Right forelimb (tissue), 1 donor: ENCODE measurements around the gene SULT1A1.
"Not testable (repeated sequence)": the region's sequence is repeated elsewhere in the genome, so short reads cannot be mapped to it uniquely, and the experiment has no call there.

Source experiments
- DNase-seq: peaks from one replicate; pipeline ENCODE4 v3.0.0-alpha.2; 2018

The SULT1A1 gene

GRCh38 chr16:28608496-28608808, 1.4 kb downstream of the SULT1A1 start:
- DNase-seq: not testable (repeated sequence)

DNA sequence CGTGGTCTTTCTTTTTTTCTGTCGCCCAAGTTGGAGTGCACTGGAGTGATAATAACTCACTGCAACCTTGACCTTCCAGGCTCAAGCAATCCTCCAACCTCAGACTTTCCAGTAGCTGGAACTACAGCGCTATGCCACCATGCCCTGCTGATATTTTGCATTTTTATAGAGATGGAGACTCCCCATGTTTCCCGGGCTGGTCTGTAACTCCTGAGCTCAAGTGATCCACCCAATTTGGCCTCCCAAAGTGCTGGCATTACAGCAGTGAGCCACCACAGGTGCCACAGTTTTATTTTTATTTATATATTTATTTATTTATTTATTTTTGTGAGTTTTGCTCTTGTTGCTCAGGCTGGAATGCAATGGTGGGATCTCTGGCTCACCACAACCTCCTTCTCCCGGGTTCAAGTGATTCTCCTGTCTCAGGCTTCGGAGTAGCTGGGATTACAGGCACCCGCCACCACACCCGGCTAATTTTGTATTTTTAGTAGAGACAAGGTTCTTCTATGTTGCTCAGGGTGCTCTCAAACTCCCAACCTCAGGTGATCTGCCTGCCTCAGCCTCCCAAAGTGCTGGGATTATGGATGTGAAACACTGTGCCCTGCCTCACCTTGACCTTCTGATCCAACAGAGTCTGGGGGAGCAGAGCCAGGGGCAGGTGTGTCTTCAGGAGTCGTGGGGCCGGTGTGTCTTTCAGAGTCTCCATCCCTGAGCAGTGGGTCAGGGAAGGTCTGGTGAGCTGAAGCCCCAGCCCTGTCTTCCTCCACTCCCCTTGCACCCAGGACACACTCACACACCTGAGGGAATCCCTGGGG, 2.0 kb downstream of the SULT1A1 start:
- not testable (repeated sequence) for DNase-seq

- no peak for DNase-seq
These were observed 2.7 kb downstream of the SULT1A1 start for GRCh38 chr16:28607116-28607623.

GRCh38 chr16:28606291-28607115, 3.3 kb downstream of the SULT1A1 start:
- no peak for DNase-seq

DNA sequence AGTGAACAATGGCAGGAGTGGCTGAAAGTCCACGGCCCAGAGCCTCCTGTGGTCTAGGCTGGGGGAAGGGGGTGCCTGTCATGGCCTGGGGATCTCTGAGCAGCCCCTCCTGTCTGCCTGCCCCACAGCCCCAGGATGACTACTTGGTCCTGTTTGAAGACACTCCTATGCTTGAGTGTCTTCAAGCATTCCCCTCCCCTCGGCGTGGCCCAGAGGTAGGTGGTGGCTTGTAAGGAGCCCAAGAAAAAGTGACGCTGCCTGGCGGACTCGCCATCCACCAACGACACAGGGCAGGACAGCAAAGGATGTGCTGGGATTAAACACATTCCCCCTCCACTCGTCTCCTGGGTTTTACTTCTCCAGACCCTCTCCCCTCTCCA, 5.7 kb downstream of the SULT1A1 start:
- no peak for DNase-seq

- no peak for DNase-seq
These were observed 6.3 kb downstream of the SULT1A1 start for GRCh38 chr16:28603381-28604185.

- DNase-seq: no peak
These were observed 7.3 kb downstream of the SULT1A1 start for GRCh38 chr16:28602529-28602928.

DNA sequence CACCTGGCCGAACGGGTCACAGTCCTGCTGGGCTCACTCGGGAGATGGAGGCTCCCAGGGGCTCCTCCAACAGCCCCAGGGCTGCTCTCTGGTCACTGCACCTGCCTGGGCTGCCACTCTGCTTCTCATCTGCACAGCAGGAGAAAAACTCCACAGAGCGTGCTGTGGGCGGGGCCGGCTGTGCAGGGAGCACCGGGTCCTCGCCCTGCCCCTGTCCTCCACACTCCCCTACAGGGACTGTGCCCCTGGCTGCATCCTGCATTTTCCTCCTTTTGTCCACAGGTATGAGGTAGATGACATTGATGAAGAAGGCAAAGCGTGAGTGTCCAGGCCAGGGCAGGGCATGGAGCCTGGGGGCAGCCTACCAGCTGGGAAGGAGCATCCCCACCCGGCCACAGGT, 7.8 kb downstream of the SULT1A1 start:
- not testable (repeated sequence) for DNase-seq

DNA sequence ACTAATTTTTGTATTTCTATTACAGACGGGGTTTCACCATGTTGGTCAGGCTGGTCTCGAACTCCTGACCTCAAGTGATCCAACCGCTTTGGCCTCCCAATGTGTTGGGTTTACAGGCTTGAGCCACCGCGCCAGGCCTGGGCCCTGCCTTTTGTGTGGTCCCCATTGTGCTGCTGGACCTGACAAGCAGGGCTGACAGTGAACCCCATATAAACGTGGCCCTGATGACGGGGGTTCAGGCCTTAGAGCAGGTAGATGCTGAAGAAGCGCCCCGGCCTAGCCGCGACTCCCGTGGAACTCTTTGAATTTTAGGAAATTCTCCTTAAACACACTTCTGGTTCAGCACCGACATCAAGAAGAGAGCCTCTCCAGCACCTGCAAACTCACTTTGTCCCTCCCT, 8.3 kb downstream of the SULT1A1 start:
- DNase-seq: not testable (repeated sequence)

- not testable (repeated sequence) for DNase-seq
These were observed 8.9 kb downstream of the SULT1A1 start for GRCh38 chr16:28600965-28601364.

- not testable (repeated sequence) for DNase-seq
These were observed 10.2 kb downstream of the SULT1A1 start for GRCh38 chr16:28599377-28600285.

GRCh38 chr16:28597692-28598261, 12.1 kb downstream of the SULT1A1 start:
- no peak for DNase-seq

DNA sequence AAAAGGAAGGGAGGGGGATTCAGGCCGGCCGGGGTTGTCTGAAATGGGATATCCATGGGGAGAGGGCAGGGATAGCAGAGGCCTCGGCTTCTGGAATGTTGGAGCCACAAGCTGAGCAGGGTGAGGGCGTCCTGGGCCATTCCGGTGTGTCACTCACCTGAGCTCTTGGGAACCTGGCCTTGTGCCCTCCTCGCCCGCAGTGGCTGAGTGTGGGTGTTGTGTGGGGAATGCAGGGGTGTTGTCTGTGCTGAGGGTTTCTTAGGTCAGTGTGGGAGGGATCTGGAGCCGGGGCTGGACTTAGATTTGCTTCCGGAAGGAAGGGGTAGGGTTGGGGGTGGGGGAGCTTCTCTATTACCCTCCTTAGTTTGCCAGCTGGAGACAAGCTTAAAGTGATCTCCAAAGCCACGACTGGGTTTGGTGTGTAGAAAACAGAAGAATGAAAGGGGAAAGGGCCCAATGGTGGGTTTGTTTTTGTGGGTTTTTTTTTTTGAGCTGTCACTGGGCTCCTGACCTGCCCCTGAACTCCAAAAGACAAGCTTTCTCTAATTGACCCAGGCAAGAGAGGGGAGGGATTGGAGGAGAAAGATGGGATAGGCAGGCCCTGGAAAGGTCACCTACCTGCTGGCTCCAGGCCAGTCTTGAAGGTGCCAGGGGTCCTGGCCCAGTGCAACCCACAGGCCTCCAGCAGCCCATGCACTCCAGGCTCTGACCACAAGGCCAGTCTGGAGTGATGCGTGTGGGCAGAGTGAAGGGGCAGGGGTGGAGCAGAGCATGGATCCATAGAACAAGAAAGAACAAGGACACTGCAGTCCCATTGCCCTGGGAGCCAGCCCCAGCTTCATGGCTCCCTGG, 12.8 kb downstream of the SULT1A1 start, which contains the start of gene SULT1A2:
Gene SULT1A2 (minus strand): TSS at position 211 of the 852 bp plus-strand sequence. CDS start 1,120 bp downstream, outside the sequence.
- no peak for DNase-seq

DNA sequence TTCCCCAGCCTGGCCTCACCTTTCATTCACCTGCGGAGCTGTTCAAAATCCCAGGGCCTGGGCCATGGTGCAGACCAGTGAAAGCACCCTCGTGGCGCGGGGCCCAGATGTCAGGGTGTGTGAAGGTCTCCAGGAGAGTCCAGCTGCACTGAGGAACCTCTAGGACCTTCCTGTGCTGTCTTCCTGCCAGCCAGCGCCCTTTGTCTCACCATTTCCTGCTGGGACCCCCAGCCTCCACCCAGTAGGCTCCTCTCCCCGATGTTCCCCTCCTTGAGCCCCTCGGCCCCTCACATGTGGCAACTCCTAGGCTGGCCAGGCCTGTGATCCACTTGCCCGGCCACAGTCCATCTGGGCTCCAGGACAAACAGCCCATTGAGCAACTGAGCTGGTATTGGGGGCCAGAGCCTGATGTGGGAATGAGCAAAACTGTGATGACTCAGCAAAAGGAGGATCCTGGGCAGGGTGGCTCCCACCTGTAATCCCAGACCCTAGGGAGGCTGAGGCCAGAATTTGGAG, 13.7 kb downstream of the SULT1A1 start:
- DNase-seq: no peak

- not testable (repeated sequence) for DNase-seq
These were observed 14.4 kb downstream of the SULT1A1 start for GRCh38 chr16:28595451-28595850.

DNA sequence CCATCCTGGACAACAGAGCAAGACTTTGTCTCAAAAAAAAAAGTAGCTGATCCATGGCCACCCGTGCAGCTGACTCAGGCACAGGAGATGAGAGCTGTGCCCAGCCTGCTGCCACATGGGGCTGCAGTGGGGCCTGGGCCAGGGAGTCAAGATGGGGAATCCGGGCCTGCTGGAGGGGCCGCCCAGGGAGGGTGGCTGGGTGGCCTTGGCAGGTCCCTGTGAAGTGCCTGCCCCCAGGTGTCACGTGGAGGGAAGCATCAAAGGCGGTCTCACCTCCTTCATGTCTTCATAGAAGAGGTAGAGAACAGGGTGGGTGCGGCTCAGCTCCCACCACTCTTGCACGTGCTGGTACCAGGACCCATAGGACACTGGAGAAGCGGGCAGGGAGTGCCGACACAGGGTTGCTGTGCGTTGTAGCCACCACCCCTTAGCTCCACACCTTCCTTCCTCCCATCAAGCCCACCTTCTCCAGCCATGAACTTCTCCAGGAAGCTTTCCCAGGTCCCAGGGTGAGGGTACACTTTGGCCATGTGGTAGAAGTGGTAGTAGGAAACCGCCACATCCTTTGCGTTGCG, 16.8 kb downstream of the SULT1A1 start:
- no peak for DNase-seq

DNA sequence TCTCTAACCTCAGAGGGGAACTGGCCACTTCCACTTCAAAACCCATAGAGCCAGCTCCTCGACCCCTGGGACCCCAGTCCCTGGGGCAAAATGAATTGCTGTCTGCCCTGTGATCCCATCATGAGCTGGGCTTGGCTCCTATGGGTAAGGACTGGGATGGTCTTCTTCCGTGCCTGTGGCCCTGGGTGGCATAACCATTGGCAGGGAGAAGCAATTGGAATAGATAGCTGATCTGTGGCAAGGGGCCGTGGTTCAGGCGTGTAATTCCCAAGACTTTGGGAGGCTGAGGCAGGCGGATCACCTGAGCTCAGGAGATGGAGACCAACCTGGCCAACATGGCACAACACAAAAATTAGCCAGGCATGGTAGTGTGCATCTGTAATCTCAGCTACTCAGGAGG, 17.3 kb downstream of the SULT1A1 start:
- DNase-seq: no peak

- no peak for DNase-seq
These were observed 18.5 kb downstream of the SULT1A1 start for GRCh38 chr16:28591355-28591754.

- no peak for DNase-seq
These were observed 19.2 kb downstream of the SULT1A1 start for GRCh38 chr16:28590384-28591340.
